Upper lobe of right lung (tissue), 1 donor: ENCODE measurements around the gene CDH4. TPM values are rescaled to one million over a fixed set of nuclear protein-coding genes. Genes with fewer than 3 reads are reported as not detected.

Experiments
- ATAC-seq: fragments of 200-7000 bp; cut with Tn5 transposase; one replicate; pipeline ENCODE4 v1.9.1; 2020; ENCODE audit warnings: mild to moderate bottlenecking, moderate library complexity
- DNase-seq: peaks from one replicate; pipeline ENCODE4 v3.0.0-alpha.2; 2020
- H3K27ac ChIP-seq: fragments of 200-600 bp; one replicate; pipeline ENCODE4 v1.8.0; 2022
- H3K27me3 ChIP-seq: fragments of 200-600 bp; one replicate; pipeline ENCODE4 v1.8.0; 2022; ENCODE audit warnings: mild to moderate bottlenecking
- H3K36me3 ChIP-seq: fragments of 200-600 bp; one replicate; pipeline ENCODE4 v1.8.0; 2022
- H3K4me1 ChIP-seq: fragments of 200-600 bp; one replicate; pipeline ENCODE4 v1.8.0; 2022
- H3K4me3 ChIP-seq: fragments of 200-600 bp; one replicate; pipeline ENCODE4 v1.8.0; 2022; ENCODE audit warnings: mild to moderate bottlenecking
- H3K9me3 ChIP-seq: fragments of 200-600 bp; one replicate; pipeline ENCODE4 v1.8.0; 2022
- intact Hi-C: fragments of 100-400 bp; cut with DNase I; formaldehyde crosslinking; loops from one replicate; pipeline ENCODE4 v1.11.0; 2022
- total RNA-seq: library from RNA; stranded (reverse); fragmentation: NEBNext Ultra II Directional; extraction: Animal tissue kit (Norgen Biotek cat#: 25700); gene quantifications from one replicate; pipeline ENCODE4 v1.2.1, GENCODE V29; 2021
- TF ChIP-seq, protein P1 (sequence below): fragments of 200-600 bp; IDR thresholded peaks from one replicate; pipeline ENCODE4 v1.8.0; 2022; ENCODE audit warnings: antibody characterized with exemption
- donor health status: DM: no; HTN: yes; CAD: no; lungs with severe emphysema.

The CDH4 gene
- total RNA-seq, 1 donor from 2014 or later: 0.23 TPM

DNA sequence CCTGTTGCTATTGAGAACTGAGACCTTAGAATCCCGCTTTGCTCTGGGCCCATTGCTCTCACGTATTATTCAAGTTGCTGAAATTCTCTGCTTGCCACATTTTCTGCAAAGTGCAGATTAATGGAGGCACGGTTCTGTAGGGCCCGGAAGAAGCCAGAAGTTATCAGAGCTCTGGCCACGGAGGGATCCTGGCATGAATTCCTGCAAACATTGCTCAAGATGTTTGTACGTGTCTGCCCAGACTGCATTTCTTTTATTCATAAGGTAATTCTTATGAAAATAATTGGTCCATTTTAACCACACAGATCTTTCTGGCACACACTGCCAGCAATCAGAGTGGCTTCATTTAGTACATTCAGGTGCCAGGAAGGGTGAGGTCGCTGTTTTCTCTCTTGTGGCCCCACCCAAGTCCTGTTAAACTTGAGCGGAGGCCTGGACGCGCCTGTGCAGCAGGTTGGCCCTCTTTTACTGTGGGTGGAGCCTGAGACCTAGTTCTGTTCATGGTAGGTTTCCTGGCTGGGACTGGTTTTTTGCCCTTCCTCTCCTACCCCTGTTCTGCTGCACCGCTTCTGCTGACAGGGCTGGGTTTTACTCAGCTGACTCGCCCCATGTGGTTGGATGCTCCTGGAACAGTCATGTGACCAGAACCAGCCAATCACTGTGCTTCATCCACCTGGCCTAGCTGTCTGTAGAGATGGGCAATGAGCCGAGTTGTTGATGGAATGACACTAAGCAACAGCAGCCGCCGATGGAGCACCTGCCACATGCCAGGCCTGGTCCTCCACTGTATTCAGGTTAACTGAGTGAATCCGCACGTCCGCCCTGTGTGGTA, 230.2 kb downstream of the CDH4 start:
- ATAC-seq (no peak), DNase-seq (no peak)
- no peaks in the 10 kb centered on the region for H3K9me3 ChIP-seq
- no peaks in the 10 kb centered on the region for H3K27me3 ChIP-seq
- TF ChIP-seq, protein P1, sequence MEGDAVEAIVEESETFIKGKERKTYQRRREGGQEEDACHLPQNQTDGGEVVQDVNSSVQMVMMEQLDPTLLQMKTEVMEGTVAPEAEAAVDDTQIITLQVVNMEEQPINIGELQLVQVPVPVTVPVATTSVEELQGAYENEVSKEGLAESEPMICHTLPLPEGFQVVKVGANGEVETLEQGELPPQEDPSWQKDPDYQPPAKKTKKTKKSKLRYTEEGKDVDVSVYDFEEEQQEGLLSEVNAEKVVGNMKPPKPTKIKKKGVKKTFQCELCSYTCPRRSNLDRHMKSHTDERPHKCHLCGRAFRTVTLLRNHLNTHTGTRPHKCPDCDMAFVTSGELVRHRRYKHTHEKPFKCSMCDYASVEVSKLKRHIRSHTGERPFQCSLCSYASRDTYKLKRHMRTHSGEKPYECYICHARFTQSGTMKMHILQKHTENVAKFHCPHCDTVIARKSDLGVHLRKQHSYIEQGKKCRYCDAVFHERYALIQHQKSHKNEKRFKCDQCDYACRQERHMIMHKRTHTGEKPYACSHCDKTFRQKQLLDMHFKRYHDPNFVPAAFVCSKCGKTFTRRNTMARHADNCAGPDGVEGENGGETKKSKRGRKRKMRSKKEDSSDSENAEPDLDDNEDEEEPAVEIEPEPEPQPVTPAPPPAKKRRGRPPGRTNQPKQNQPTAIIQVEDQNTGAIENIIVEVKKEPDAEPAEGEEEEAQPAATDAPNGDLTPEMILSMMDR: no peak
- H3K4me3 ChIP-seq: no peak overlapping the region
- H3K36me3 ChIP-seq: no peaks in the 10 kb centered on the region
- intact Hi-C loops: no loop called here
- no peaks in the 10 kb centered on the region for H3K4me1 ChIP-seq
- no peak overlapping the region for H3K27ac ChIP-seq

DNA sequence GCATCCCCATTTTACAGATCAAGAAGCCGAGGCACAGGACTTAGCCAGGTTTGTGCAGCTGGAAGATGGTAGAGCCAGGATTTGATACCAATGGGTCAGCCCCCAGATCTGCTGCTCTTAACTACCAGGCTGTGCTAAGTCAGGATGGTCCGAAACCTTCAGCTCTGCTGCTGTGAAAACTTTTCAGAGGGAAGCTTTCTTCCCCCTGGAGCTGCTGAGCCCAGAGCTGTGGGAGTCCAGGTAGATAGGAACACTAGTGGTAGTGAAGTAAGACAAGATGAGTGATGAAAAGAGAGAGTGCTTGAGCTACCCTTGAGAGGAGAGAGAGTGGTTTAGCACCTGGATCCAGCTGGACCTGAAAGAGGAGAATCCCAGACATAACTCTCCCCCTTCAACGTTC, 230.8 kb downstream of the CDH4 start:
- ATAC-seq: no peak

DNA sequence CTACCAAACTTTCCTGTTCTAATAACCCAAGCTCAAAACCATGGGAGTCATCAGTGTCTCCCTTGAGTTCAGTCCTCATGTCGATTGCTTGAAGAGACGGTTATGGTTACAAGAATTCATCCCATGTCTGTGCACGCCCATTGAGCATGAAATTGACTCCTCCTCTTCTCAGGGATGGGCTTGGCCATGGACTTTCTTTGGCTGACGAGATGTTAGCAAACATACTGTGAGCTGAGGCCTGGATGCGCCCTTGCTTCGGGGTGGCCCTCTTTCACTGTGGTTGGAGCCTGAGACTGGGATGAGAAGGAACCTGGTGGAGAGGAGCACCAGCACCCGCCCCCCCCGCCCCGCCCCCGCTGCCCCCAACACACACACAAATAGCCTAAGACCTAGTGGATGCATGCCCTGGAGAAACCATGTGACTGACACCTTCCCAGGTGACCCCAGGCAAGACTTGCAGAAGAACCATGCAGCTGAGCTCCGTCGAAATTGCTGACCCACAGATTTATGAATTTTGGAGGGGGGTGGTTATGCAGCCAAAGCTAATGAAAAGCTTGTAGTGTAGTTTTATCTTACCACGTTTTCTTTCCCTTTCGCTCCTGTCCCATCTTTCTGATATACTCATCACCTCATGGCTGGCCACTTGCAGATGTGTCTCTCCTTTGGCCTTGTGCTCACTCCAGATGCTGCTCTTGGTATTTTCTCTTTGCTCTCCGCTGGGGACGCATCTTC, 231.4 kb downstream of the CDH4 start:
- TF ChIP-seq, protein P1: no peak
- Histone ChIP-seq H3K4me3 (no peak overlapping the region), H3K27me3 (no peaks in the 10 kb centered on the region), H3K9me3 (no peaks in the 10 kb centered on the region), H3K27ac (no peak overlapping the region), H3K36me3 (no peaks in the 10 kb centered on the region), H3K4me1 (no peaks in the 10 kb centered on the region)
- DNase-seq: no peak
- ATAC-seq: no peak
- intact Hi-C loops: no loop called here

More for the DNA sequence above, 230.8 kb downstream of the CDH4 start:
- TF ChIP-seq, protein P1: no peak
- no peaks in the 10 kb centered on the region for H3K9me3 ChIP-seq
- no peaks in the 10 kb centered on the region for H3K36me3 ChIP-seq
- no peak overlapping the region for H3K27ac ChIP-seq
- no peak for DNase-seq
- no peak overlapping the region for H3K4me3 ChIP-seq
- no peaks in the 10 kb centered on the region for H3K4me1 ChIP-seq
- H3K27me3 ChIP-seq: no peaks in the 10 kb centered on the region
- intact Hi-C loops: no loop called here

DNA sequence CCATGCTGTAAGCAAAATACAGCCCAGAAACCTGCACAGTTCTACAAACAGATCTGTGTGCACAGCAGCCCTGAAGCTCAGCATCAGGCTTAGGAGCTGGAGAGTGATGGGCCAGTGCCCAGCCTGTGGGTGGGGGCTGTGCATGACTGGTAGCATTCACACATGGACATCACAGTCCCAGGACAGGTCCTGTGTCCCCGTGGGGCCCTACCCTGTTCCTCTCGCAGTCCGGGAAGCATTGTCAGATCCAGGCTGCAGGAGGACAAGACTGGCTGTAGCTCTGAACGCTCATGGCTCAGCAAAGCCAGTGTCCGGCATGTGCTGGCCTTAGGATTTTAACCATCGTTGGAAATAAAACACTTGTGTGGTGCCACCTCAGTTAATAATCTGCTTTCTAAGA, 234.1 kb downstream of the CDH4 start:
- Histone ChIP-seq H3K9me3 (no peaks in the 10 kb centered on the region), H3K4me3 (no peak overlapping the region), H3K36me3 (no peaks in the 10 kb centered on the region), H3K27ac (no peak overlapping the region), H3K27me3 (no peaks in the 10 kb centered on the region), H3K4me1 (no peaks in the 10 kb centered on the region)
- intact Hi-C loops: no loop called here
- ATAC-seq (no peak), DNase-seq (no peak)
- TF ChIP-seq, protein P1: no peak

DNA sequence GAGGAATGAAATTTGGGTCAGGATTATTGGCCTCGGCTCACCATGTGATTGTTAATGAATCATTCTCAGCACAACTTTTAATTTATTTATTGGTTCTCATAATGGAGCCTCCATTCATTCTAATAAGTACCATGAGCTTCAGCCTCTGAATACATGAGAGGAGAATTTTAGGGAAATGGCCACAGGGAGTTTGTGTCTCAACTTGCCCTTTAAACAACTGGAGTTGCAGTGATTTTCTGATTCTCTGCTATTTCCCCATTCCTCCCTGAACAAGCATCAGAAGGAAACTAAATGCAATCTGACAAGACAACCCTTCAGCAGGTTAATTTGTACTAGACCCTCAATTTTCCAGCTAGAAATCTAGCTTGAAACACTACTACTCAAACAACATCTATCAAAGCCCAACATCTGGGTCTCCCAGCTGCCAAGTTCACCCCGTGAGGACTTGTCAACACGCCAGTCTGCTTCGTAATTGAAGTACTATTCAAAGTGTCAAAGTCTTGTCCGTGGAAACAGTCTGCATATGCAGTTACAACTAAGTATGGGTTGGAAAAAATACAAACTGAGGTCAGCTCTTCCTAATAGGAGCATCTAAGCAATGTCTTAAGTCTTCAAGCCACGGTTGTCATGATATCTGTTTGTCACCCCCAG, 235.4 kb downstream of the CDH4 start:
- no peaks in the 10 kb centered on the region for H3K9me3 ChIP-seq
- no peak for DNase-seq
- H3K36me3 ChIP-seq: no peaks in the 10 kb centered on the region
- H3K27ac ChIP-seq: no peak overlapping the region
- no peak for ATAC-seq
- H3K4me3 ChIP-seq: no peak overlapping the region
- TF ChIP-seq, protein P1: no peak
- intact Hi-C loops: no loop called here
- H3K4me1 ChIP-seq: no peaks in the 10 kb centered on the region
- no peaks in the 10 kb centered on the region for H3K27me3 ChIP-seq
